GM18498 (cell line): Measurements from ENCODE around the gene MPND.

Experiments
- ATAC-seq: cut with Tn5 transposase; IDR thresholded peaks from one replicate; pipeline ENCODE4 v1.9.1; 2021; ENCODE audit warnings: mild to moderate bottlenecking, moderate library complexity; ENCODE audit not compliant: unreplicated experiment

Gene MPND

GRCh38 chr19:4343370-4344307 is at the start of gene MPND:
Gene MPND (plus strand): TSS chr19:4343562. CDS start chr19:4343594, 32 bp downstream.
- peak; percentile 63 for ATAC-seq

- ATAC-seq: no peak
Observed at GRCh38 chr19:4294389-4294788, 49.0 kb upstream of the MPND start.

GRCh38 chr19:4295972-4296771 is 47.2 kb upstream of the MPND start:
- ATAC-seq: no peak

- no peak for ATAC-seq
Observed at GRCh38 chr19:4297901-4298809, 45.2 kb upstream of the MPND start.

- ATAC-seq: no peak
Observed at GRCh38 chr19:4298810-4299550, 44.4 kb upstream of the MPND start.

- ATAC-seq: no peak
Observed at GRCh38 chr19:4300589-4300988, 42.8 kb upstream of the MPND start.

GRCh38 chr19:4301590-4302242 is 41.6 kb upstream of the MPND start:
- no peak for ATAC-seq

GRCh38 chr19:4302243-4302640 is 41.1 kb upstream of the MPND start, which contains the start of gene TMIGD2:
Gene TMIGD2 (minus strand): TSS chr19:4302389. CDS start chr19:4302385, 4 bp downstream.
- ATAC-seq: no peak

GRCh38 chr19:4303819-4304537 is 39.4 kb upstream of the MPND start:
- no peak for ATAC-seq

GRCh38 chr19:4304538-4305256 is 38.7 kb upstream of the MPND start, which contains the start of gene FSD1:
Gene FSD1 (plus strand): TSS chr19:4304598. CDS start chr19:4304747, 149 bp downstream.
- no peak for ATAC-seq

GRCh38 chr19:4305257-4305612 is 38.1 kb upstream of the MPND start:
- ATAC-seq: no peak

GRCh38 chr19:4305659-4306058 is 37.7 kb upstream of the MPND start:
- no peak for ATAC-seq

GRCh38 chr19:4310247-4311121 is 32.9 kb upstream of the MPND start:
- no peak for ATAC-seq

- ATAC-seq: no peak
Observed at GRCh38 chr19:4313847-4314490, 29.4 kb upstream of the MPND start.

- ATAC-seq: no peak
Observed at GRCh38 chr19:4316956-4317355, 26.4 kb upstream of the MPND start.

GRCh38 chr19:4318460-4318859 is 24.9 kb upstream of the MPND start:
- no peak for ATAC-seq
